ENCODE measurements around the gene ZNF26.
A peak's percentile ranks its signal among the peaks of the same experiment; 100 is the strongest.
"Not testable (repeated sequence)": the region's sequence is repeated elsewhere in the genome, so short reads cannot be mapped to it uniquely, and the experiment has no call there.

The ZNF26 gene

GRCh38 chr12:132986001-132986884 lies at the start of gene ZNF26:
Gene ZNF26 (plus strand): TSS chr12:132986367. CDS start chr12:132986841, 474 bp downstream.
- peak; percentile 92 for DNase-seq

GRCh38 chr12:132936921-132937320 lies 49.2 kb upstream of the ZNF26 start:
- DNase-seq, result not testable (repeated sequence)

GRCh38 chr12:132937476-132937875 lies 48.7 kb upstream of the ZNF26 start:
- no peak for DNase-seq

GRCh38 chr12:132938807-132939206 lies 47.4 kb upstream of the ZNF26 start:
- DNase-seq, result not testable (repeated sequence)

- no peak for DNase-seq
These were observed 46.0 kb upstream of the ZNF26 start for GRCh38 chr12:132940071-132940719.

- DNase-seq, result no peak
These were observed 44.7 kb upstream of the ZNF26 start for GRCh38 chr12:132941336-132941954.

- no peak for DNase-seq
These were observed 43.6 kb upstream of the ZNF26 start for GRCh38 chr12:132942611-132943010.

GRCh38 chr12:132945806-132946205 lies 40.4 kb upstream of the ZNF26 start:
- DNase-seq, result no peak

GRCh38 chr12:132946246-132946820 lies 39.8 kb upstream of the ZNF26 start:
- DNase-seq, result no peak

GRCh38 chr12:132948146-132949066 lies 37.8 kb upstream of the ZNF26 start:
- DNase-seq, result no peak

GRCh38 chr12:132949936-132950837 lies 36.0 kb upstream of the ZNF26 start:
- no peak for DNase-seq

- no peak for DNase-seq
These were observed 35.2 kb upstream of the ZNF26 start for GRCh38 chr12:132950844-132951535.

- DNase-seq, result no peak
These were observed 34.5 kb upstream of the ZNF26 start for GRCh38 chr12:132951649-132952048.

- no peak for DNase-seq
These were observed 33.6 kb upstream of the ZNF26 start for GRCh38 chr12:132952371-132953162.

GRCh38 chr12:132953163-132953425 lies 33.1 kb upstream of the ZNF26 start:
- DNase-seq, result no peak

- no peak for DNase-seq
These were observed 32.4 kb upstream of the ZNF26 start for GRCh38 chr12:132953771-132954170.

- DNase-seq, result no peak
These were observed 31.6 kb upstream of the ZNF26 start for GRCh38 chr12:132954471-132955048.

- DNase-seq, result peak; percentile 67
These were observed 30.8 kb upstream of the ZNF26 start for GRCh38 chr12:132955094-132956010.
